ENCODE measurements around the gene OBSCN.

The OBSCN gene

GRCh38 chr1:228381356-228381755 lies 173.5 kb downstream of the OBSCN start:
- no peak for DNase-seq (ENCODE audit: low read depth)

- no peak for DNase-seq (ENCODE audit: low read depth)
Observed at GRCh38 chr1:228383773-228384172, 175.9 kb downstream of the OBSCN start.

GRCh38 chr1:228385232-228385631 lies 177.4 kb downstream of the OBSCN start:
- DNase-seq (ENCODE audit: low read depth) = no peak

DNA sequence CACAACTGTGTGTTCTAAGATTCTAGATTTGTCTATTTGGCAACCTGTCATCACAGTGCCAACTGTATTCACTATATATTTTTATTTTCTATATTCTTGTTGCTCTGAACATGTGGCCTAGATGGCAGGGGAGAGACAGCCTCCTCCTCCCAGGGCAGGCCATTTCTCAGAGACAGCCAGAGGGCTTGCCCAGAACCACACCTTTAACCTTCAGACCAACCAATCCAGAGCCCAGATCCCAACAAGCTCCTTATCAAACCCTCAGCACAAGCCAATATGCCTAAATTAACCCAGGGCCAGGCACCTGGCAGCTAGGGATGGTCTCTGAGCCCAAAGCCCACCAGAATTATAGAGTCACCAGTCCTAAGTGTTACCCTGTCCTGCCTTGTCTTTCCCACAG lies 179.5 kb downstream of the OBSCN start:
- DNase-seq (ENCODE audit: low read depth) = no peak

GRCh38 chr1:228390649-228391048 lies 182.8 kb downstream of the OBSCN start:
- no peak for DNase-seq (ENCODE audit: low read depth)

DNA sequence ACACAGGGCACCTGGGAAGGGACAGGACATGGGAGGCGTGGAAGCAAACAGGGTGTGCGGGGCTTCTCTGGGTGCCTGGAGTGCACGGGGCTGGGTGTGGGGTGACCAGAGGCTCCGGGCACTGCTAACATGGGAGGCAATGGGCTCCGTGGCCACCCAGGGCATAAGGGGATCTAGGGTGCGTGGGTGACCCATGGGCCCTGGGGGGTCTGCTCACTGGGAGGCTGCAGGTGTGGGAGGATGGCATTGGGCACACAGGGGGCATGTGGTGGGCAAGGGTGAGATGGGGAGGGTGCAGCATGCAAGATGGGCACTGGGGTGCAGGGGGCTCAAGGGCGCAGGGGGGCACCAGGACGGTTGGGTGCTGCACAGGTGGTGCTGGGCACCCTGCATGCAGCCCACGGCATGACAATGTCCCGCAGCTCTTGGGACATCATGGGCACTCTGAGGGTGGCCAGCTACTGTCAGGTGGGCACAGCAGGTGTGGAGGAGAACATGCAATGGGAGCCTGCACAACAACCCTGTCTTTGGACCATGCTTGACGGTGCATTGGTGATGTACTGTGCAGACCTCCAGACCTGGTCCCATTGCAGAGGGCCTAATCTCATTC lies 183.7 kb downstream of the OBSCN start:
- no peak for DNase-seq (ENCODE audit: low read depth)

GRCh38 chr1:228392111-228392936 lies 184.5 kb downstream of the OBSCN start:
- no peak for DNase-seq (ENCODE audit: low read depth)

- DNase-seq (ENCODE audit: low read depth) = no peak
Observed at GRCh38 chr1:228393268-228393701, 185.4 kb downstream of the OBSCN start.

GRCh38 chr1:228393811-228394570 lies 186.1 kb downstream of the OBSCN start:
- DNase-seq (ENCODE audit: low read depth) = no peak

DNA sequence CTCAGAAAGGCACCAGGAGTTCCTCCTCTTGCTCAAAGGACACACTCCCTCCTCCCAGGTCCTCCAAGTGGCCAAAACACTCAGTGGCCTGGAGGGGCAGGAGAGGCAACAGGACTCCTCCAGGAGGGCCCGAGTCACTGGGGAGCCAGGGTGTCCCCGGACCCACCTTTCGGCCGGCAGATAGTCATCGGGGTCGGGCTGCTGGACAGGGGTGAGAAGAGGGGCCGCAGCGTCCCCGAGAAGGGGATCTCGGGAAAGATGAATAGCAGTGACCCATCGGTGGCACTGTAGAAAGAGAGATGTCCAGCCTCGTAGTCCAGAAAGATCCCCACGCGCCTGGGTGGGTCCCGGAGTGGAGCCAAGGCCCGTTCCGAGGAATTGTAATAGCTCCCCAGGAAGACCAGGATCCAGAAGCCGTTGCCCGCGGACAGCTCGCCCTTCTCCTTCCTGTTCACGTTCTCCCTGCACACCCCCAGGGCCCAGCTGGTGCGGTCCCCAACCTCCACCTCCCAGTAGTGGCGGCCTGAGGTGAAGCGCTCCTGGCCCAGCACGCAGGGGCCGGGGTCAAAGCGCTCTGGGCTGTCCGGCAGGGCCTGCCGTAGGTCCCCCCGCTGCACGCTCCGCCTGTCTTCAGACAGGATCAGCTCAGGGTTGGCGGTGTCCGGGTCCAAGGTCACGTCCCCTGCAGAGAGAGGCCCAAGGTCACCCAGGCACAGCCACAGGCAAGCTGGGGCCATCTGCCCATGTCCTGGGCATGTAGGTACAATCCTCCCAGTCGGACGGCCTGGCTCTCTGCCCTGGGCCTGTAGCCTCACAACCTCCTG lies 186.9 kb downstream of the OBSCN start:
- no peak for DNase-seq (ENCODE audit: low read depth)

- DNase-seq (ENCODE audit: low read depth) = no peak
Observed at GRCh38 chr1:228396770-228397662, 189.2 kb downstream of the OBSCN start.

DNA sequence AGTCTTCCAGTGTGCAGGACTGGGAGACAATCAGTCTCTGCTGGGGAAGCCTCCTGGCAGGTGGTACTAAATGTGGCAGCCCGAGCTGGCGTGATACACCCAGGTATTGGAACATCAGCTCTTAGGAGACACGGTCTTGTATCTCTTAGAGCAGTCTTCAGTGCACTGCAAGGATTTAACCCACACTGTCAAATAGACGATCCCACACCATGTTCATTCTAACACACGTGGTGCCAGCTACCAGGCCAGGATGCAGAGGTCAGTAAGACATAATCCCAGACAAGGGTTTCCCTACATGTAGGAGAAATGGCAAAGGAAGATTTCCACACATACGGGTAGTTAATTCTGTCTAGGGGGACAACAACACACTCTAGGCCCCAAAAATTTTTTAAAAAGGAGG lies 190.1 kb downstream of the OBSCN start:
- no peak for DNase-seq (ENCODE audit: low read depth)

GRCh38 chr1:228398741-228399461 lies 191.1 kb downstream of the OBSCN start:
- DNase-seq (ENCODE audit: low read depth) = no peak

DNA sequence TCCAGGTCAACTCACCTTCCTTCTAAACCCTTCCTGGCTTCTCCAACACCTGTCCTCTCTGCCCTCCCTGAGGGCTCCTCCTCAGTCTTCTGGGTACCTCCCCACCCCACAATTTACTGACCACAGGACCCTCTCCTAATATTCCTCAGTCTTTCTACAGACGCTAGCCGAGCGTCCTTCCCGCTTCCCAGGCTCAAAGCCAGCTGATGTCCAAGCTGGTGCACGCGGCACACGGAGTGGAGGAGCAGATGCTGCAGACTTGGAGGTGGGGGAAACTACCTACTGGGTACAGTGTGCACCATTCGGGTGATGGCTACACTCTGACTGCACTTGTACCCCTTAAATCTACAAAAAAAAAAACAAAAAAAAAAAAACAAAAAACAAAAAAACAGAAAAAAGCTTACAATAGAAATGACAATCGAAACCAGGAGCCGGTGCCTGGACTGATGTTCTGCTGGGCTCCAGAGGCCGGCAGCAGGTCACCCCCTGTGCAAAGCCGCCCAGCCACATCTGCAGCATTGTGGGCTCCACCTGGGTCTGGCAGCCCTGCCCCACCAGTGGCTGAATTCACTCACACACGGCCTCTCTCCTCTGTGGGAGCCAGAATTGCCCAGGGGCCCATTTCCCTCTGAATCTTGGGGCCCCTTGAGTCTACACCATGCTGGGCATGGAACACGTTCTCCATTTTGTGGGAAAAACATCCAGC lies 191.8 kb downstream of the OBSCN start:
- no peak for DNase-seq (ENCODE audit: low read depth)

GRCh38 chr1:228400237-228400651 lies 192.4 kb downstream of the OBSCN start:
- no peak for DNase-seq (ENCODE audit: low read depth)

GRCh38 chr1:228400692-228401454 lies 193.0 kb downstream of the OBSCN start:
- DNase-seq (ENCODE audit: low read depth) = no peak

GRCh38 chr1:228401782-228402640 lies 194.2 kb downstream of the OBSCN start:
- DNase-seq (ENCODE audit: low read depth) = no peak

GRCh38 chr1:228402641-228403025 lies 194.8 kb downstream of the OBSCN start:
- DNase-seq (ENCODE audit: low read depth) = no peak

All from activated gamma-delta T cell treated with anti-CD3 and anti-CD28 coated beads, Interleukin-2, amount 50 U/mL, for 16 hours (primary cell).